H9 (cell line): Measurements from ENCODE around the gene KTN1. TPM values are rescaled to one million over a fixed set of nuclear protein-coding genes. Genes with fewer than 3 reads are reported as not detected.

ENCODE experiments used
- DNase-seq: peaks from one replicate; pipeline ENCODE4 v3.0.0-alpha.2; 2017
- H2AFZ ChIP-seq: one replicate; pipeline ENCODE4 v1.6.1; 2013; ENCODE audit warnings: mild to moderate bottlenecking, low read length, control low read depth, moderate library complexity
- H2AK5ac ChIP-seq: 2 replicates; pipeline ENCODE4 v1.6.1; 2013; ENCODE audit warnings: low read length, control low read depth, mixed read lengths; ENCODE audit not compliant: insufficient read length
- H2BK120ac ChIP-seq: one replicate; pipeline ENCODE4 v1.6.1; 2013; ENCODE audit warnings: low read depth, mild to moderate bottlenecking, low read length, control low read depth, inconsistent platforms; ENCODE audit not compliant: poor library complexity, severe bottlenecking
- H2BK12ac ChIP-seq: 2 replicates; pipeline ENCODE4 v1.6.1; 2013; ENCODE audit warnings: low read length, control low read depth, mixed read lengths, low read depth; ENCODE audit not compliant: insufficient read length
- H2BK15ac ChIP-seq: 2 replicates; pipeline ENCODE4 v1.6.1; 2013; ENCODE audit warnings: low read depth, low read length, control low read depth
- H2BK20ac ChIP-seq: one replicate; pipeline ENCODE4 v1.6.1; 2013; ENCODE audit warnings: low read depth, mild to moderate bottlenecking, low read length, control low read depth, inconsistent platforms; ENCODE audit not compliant: poor library complexity, severe bottlenecking
- H2BK5ac ChIP-seq: 2 replicates; pipeline ENCODE4 v1.6.1; 2013; ENCODE audit warnings: low read length, control low read depth, mixed read lengths; ENCODE audit not compliant: insufficient read length
- H3K14ac ChIP-seq: 2 replicates; pipeline ENCODE4 v1.6.1; 2013; ENCODE audit warnings: low read length, control low read depth; ENCODE audit not compliant: insufficient read depth
- H3K18ac ChIP-seq: 2 replicates; pipeline ENCODE4 v1.6.1; 2013; ENCODE audit warnings: low read depth, mild to moderate bottlenecking, mixed read lengths, low read length, control low read depth; ENCODE audit not compliant: insufficient read length
- H3K23ac ChIP-seq: 2 replicates; pipeline ENCODE4 v1.6.1; 2013; ENCODE audit warnings: low read length, control low read depth, mixed read lengths, low read depth; ENCODE audit not compliant: insufficient read length
- H3K23me2 ChIP-seq: 2 replicates; pipeline ENCODE4 v1.6.1; 2013; ENCODE audit warnings: low read depth, mild to moderate bottlenecking, mixed read lengths, low read length, control low read depth; ENCODE audit not compliant: insufficient read length, poor library complexity, severe bottlenecking
- H3K27ac ChIP-seq: 2 replicates; pipeline ENCODE4 v1.5.1; 2013; ENCODE audit warnings: low read length, control low read depth, mixed read lengths, low read depth; ENCODE audit not compliant: insufficient read length
- H3K27me3 ChIP-seq: 2 replicates; pipeline ENCODE4 v1.6.1; 2013; ENCODE audit warnings: low read length, control low read depth, inconsistent platforms; ENCODE audit not compliant: insufficient read depth
- H3K4ac ChIP-seq: 2 replicates; pipeline ENCODE4 v1.6.1; 2013; ENCODE audit warnings: low read depth, mild to moderate bottlenecking, control low read depth, inconsistent platforms, low read length, moderate library complexity
- H3K4me1 ChIP-seq: 2 replicates; pipeline ENCODE4 v1.6.1; 2013; ENCODE audit warnings: low read length, control low read depth, inconsistent platforms; ENCODE audit not compliant: insufficient read depth
- H3K4me2 ChIP-seq: 2 replicates; pipeline ENCODE4 v1.6.1; 2013; ENCODE audit warnings: low read length, control low read depth, mixed read lengths; ENCODE audit not compliant: insufficient read length, insufficient read depth
- H3K56ac ChIP-seq: 2 replicates; pipeline ENCODE4 v1.6.1; 2013; ENCODE audit warnings: low read depth, mild to moderate bottlenecking, mixed read lengths, low read length, control low read depth; ENCODE audit not compliant: insufficient read length
- H3K79me1 ChIP-seq: 2 replicates; pipeline ENCODE4 v1.6.1; 2013; ENCODE audit warnings: low read depth, mild to moderate bottlenecking, moderate library complexity, low read length, control low read depth, inconsistent platforms; ENCODE audit not compliant: insufficient read depth, poor library complexity, severe bottlenecking
- H3K79me2 ChIP-seq: 2 replicates; pipeline ENCODE4 v1.6.1; 2013; ENCODE audit warnings: low read length, control low read depth, inconsistent platforms; ENCODE audit not compliant: insufficient read depth
- H3K9ac ChIP-seq: 2 replicates; pipeline ENCODE4 v1.6.1; 2013; ENCODE audit warnings: low read length, control low read depth, mixed read lengths; ENCODE audit not compliant: insufficient read length; ENCODE audit errors: extremely low read depth
- H3K9me3 ChIP-seq: one replicate; pipeline ENCODE4 v1.6.1; 2013; ENCODE audit warnings: low read depth, low read length, inconsistent platforms; ENCODE audit not compliant: control insufficient read depth
- H3T11ph ChIP-seq: one replicate; pipeline ENCODE4 v1.6.1; 2013; ENCODE audit warnings: mild to moderate bottlenecking, low read length, control low read depth, inconsistent platforms
- H4K20me1 ChIP-seq: one replicate; pipeline ENCODE4 v1.6.1; 2013; ENCODE audit not compliant: control insufficient read depth, insufficient read length, insufficient read depth
- H4K5ac ChIP-seq: 2 replicates; pipeline ENCODE4 v1.6.1; 2013; ENCODE audit warnings: low read depth, mild to moderate bottlenecking, mixed read lengths, low read length, control low read depth; ENCODE audit not compliant: insufficient read length
- H4K8ac ChIP-seq: replicated peaks from 2 replicates; pipeline ENCODE4 v1.6.1; 2013; ENCODE audit warnings: low read length, control low read depth, mixed read lengths, low read depth; ENCODE audit not compliant: insufficient read length
- H4K91ac ChIP-seq: 2 replicates; pipeline ENCODE4 v1.6.1; 2013; ENCODE audit warnings: low read depth, mild to moderate bottlenecking, moderate library complexity, mixed read lengths, low read length, control low read depth; ENCODE audit not compliant: insufficient read length
- H3K27ac Mint-ChIP-seq, 3 experiments: 2 replicates in 2 of 3; 3 replicates in 1 of 3; pipeline ENCODE4 v1.8.0; 2020 to 2021; ENCODE audit warnings: mixed read lengths in 3 of 3, mild to moderate bottlenecking in 1 of 3, moderate library complexity in 1 of 3
- H3K27me3 Mint-ChIP-seq: 2 replicates; pipeline ENCODE4 v1.8.0; 2021; ENCODE audit warnings: low read depth, mild to moderate bottlenecking, moderate library complexity, mixed read lengths
- H3K36me3 Mint-ChIP-seq, 3 experiments: 2 replicates in 2 of 3; 3 replicates in 1 of 3; pipeline ENCODE4 v1.8.0; 2020 to 2021; ENCODE audit warnings: low read depth in 3 of 3, mixed read lengths in 3 of 3; ENCODE audit not compliant: insufficient read depth in 1 of 3
- H3K4me1 Mint-ChIP-seq, 2 experiments: 2 replicates each; pipeline ENCODE4 v1.8.0; 2020; ENCODE audit warnings: mixed read lengths in 2 of 2
- H3K4me3 Mint-ChIP-seq, 2 experiments: 2 replicates in 1 of 2; 3 replicates in 1 of 2; pipeline ENCODE4 v1.8.0; 2020 to 2021; ENCODE audit warnings: mild to moderate bottlenecking in 2 of 2, mixed read lengths in 2 of 2, moderate library complexity in 1 of 2
- H3K9me3 Mint-ChIP-seq, 2 experiments: 2 replicates in 1 of 2; 3 replicates in 1 of 2; pipeline ENCODE4 v1.8.0; 2020; ENCODE audit warnings: mild to moderate bottlenecking in 2 of 2, mixed read lengths in 2 of 2, moderate library complexity in 1 of 2
- CTCF ChIP-seq: fragments of 200-600 bp; sonication (generic); conservative IDR thresholded peaks from 3 replicates; pipeline ENCODE4 v1.8.0; 2021; ENCODE audit warnings: antibody characterized with exemption, mild to moderate bottlenecking
- total RNA-seq: library from RNA; stranded (reverse); gene quantifications from 2 replicates; pipeline ENCODE4 v1.2.1, GENCODE V29; 2021

The KTN1 gene
- total RNA-seq, 1 experiment from 2014 or later, result 128 TPM

GRCh38 chr14:55611859-55612258 lies 31.9 kb downstream of the KTN1 start:
- peaks cover 29 to 44% (median 39%) of the 10 kb centered on the region in 3 experiments for H3K36me3 Mint-ChIP-seq
- no peak overlapping the region for H3K56ac ChIP-seq
- no peaks in the 10 kb centered on the region for H3K27me3 ChIP-seq
- H3K23me2 ChIP-seq, result no peaks in the 10 kb centered on the region
- peaks cover 32 to 34% of the 10 kb centered on the region in 2 experiments for H3K4me1 Mint-ChIP-seq
- no peak overlapping the region for H4K91ac ChIP-seq
- no peak overlapping the region for H3K4me3 Mint-ChIP-seq
- peaks cover 14% of the 10 kb centered on the region; the same call in 1 of the 2 replicates for H3K79me2 ChIP-seq
- H2BK5ac ChIP-seq, result no peak overlapping the region
- no peak overlapping the region for H2BK20ac ChIP-seq
- no peaks in the 10 kb centered on the region for H3K79me1 ChIP-seq
- no peak overlapping the region for H3K14ac ChIP-seq
- H3K9me3 Mint-ChIP-seq, result no peaks in the 10 kb centered on the region
- no peaks in the 10 kb centered on the region for H4K20me1 ChIP-seq
- peaks cover 6% of the 10 kb centered on the region; the same call in 1 of the 2 replicates for H3K4me1 ChIP-seq
- no peak overlapping the region for H3K4me2 ChIP-seq
- H3K23ac ChIP-seq, result no peak overlapping the region
- peak overlapping the region in 2 of 3 experiments; percentile 28 to 65; a peak in 5 of 7 replicates for H3K27ac Mint-ChIP-seq
- H3K18ac ChIP-seq, result no peak overlapping the region
- H3K9me3 ChIP-seq, result no peaks in the 10 kb centered on the region
- H3K27ac ChIP-seq, result no peak overlapping the region
- no peaks in the 10 kb centered on the region for H3K27me3 Mint-ChIP-seq
- no peak overlapping the region for H3K4ac ChIP-seq
- no peak overlapping the region for H4K8ac ChIP-seq
- DNase-seq, result no peak
- H2BK120ac ChIP-seq, result no peak overlapping the region
- no peak for TF ChIP-seq CTCF
- H3T11ph ChIP-seq, result no peak overlapping the region
- no peak overlapping the region for H2AFZ ChIP-seq
- H2AK5ac ChIP-seq, result no peak overlapping the region
- H4K5ac ChIP-seq, result no peak overlapping the region
- no peak overlapping the region for H2BK12ac ChIP-seq
- H3K9ac ChIP-seq, result no peak overlapping the region
- H2BK15ac ChIP-seq, result no peak overlapping the region
